ENCODE data around the gene B4GALT4. TPM values are rescaled to one million over a fixed set of nuclear protein-coding genes. Genes with fewer than 3 reads are reported as not detected.

Gene B4GALT4
- total RNA-seq, 5 donors from 2014 or later (not counting 1 experiment from before 2014, with no cell fraction given) = 14.0 to 33.7 (median 18.2) TPM

GRCh38 chr3:119205209-119205608, 35.5 kb downstream of the B4GALT4 start:
- Mint-ChIP-seq H3K27ac (peak overlapping the region; percentile 79 to 85), H3K9me3 (no peaks in the 10 kb centered on the region), H3K4me3 (peak overlapping the region in 1 of 3 donors; percentile 74), H3K36me3 (peaks cover 23% of the 10 kb centered on the region), H3K4me1 (peaks cover 46 to 63% (median 60%) of the 10 kb centered on the region in 3 donors), H3K27me3 (no peaks in the 10 kb centered on the region)
- H3K27ac ChIP-seq (ENCODE audit: low read length) = no peak overlapping the region
- CTCF ChIA-PET = interaction anchor here in 1 of 2 donors (1.0 kb wide), 1 partner anchor 36 kb away, joined by 3 read pairs; no protein-coding TSS in a partner anchor
- peaks cover 24 to 41% of the 10 kb centered on the region in 2 experiments for H3K4me1 ChIP-seq (ENCODE audit: control insufficient read depth in 1 of 2, extremely low read depth in 1 of 2, insufficient read depth in 2 of 2, low read length in 2 of 2)
- ATAC-seq (replicated peaks in 1 of 4) (peak in 1 of 4 experiments; percentile 20), DNase-seq (no peak)
- POLR2A ChIA-PET = no interaction called here
- H3K9me3 ChIP-seq = no peaks in the 10 kb centered on the region
- peaks cover 0 to 7% of the 10 kb centered on the region in 2 donors for H3K36me3 ChIP-seq (ENCODE audit: control insufficient read depth in 2 of 2, extremely low read depth in 1 of 2, insufficient read depth in 1 of 2, low read length in 1 of 2)
- 59% methylated on average over 6 of the region's 8 CpGs for WGBS (ENCODE audit: insufficient coverage)
- H3K4me3 ChIP-seq (ENCODE audit: control insufficient read depth in 1 of 2, extremely low read depth in 1 of 2, low read length in 1 of 2) = no peak overlapping the region
- H3K27me3 ChIP-seq (replicated peaks in 1 of 2; ENCODE audit: control insufficient read depth in 2 of 2, extremely low read depth in 1 of 2, insufficient read depth in 2 of 2, low read length in 1 of 2) = no peaks in the 10 kb centered on the region

- 89% methylated on average over 1 of the region's 1 CpG for WGBS (ENCODE audit: insufficient coverage)
- no peaks in the 10 kb centered on the region for H3K9me3 Mint-ChIP-seq
- Histone ChIP-seq H3K27ac (ENCODE audit: low read length) (no peak overlapping the region), H3K27me3 (replicated peaks in 1 of 2; ENCODE audit: control insufficient read depth in 2 of 2, extremely low read depth in 1 of 2, insufficient read depth in 2 of 2, low read length in 1 of 2) (peaks cover 0 to 2% of the 10 kb centered on the region in 2 experiments), H3K4me1 (ENCODE audit: control insufficient read depth in 1 of 2, extremely low read depth in 1 of 2, insufficient read depth in 2 of 2, low read length in 2 of 2) (no peaks in the 10 kb centered on the region), H3K4me3 (ENCODE audit: control insufficient read depth in 1 of 2, extremely low read depth in 1 of 2, low read length in 1 of 2) (no peak overlapping the region), H3K9me3 (no peaks in the 10 kb centered on the region), H3K36me3 (ENCODE audit: control insufficient read depth in 2 of 2, extremely low read depth in 1 of 2, insufficient read depth in 1 of 2, low read length in 1 of 2) (no peaks in the 10 kb centered on the region)
- H3K27ac Mint-ChIP-seq = no peak overlapping the region
- peaks cover 4% of the 10 kb centered on the region for H3K36me3 Mint-ChIP-seq
- CTCF ChIA-PET = interaction anchor here in 1 of 2 donors (0.8 kb wide), 1 partner anchor 45 kb away, joined by 3 read pairs; the partner anchor contains the start of gene B4GALT4
- POLR2A ChIA-PET = no interaction called here
- DNase-seq (no peak), ATAC-seq (replicated peaks in 1 of 4) (no peak)
- H3K4me3 Mint-ChIP-seq = no peak overlapping the region
- peaks cover 0 to 6% (median 0%) of the 10 kb centered on the region in 3 donors for H3K4me1 Mint-ChIP-seq
- H3K27me3 Mint-ChIP-seq = peaks cover 0 to 5% of the 10 kb centered on the region in 2 donors
Observed at GRCh38 chr3:119195911-119196310, 44.8 kb downstream of the B4GALT4 start.

GRCh38 chr3:119195151-119195476, 45.6 kb downstream of the B4GALT4 start:
- Histone ChIP-seq H3K9me3 (no peaks in the 10 kb centered on the region), H3K27ac (ENCODE audit: low read length) (no peak overlapping the region), H3K27me3 (replicated peaks in 1 of 2; ENCODE audit: control insufficient read depth in 2 of 2, extremely low read depth in 1 of 2, insufficient read depth in 2 of 2, low read length in 1 of 2) (peaks cover 0 to 2% of the 10 kb centered on the region in 2 experiments), H3K4me1 (ENCODE audit: control insufficient read depth in 1 of 2, extremely low read depth in 1 of 2, insufficient read depth in 2 of 2, low read length in 2 of 2) (no peaks in the 10 kb centered on the region), H3K36me3 (ENCODE audit: control insufficient read depth in 2 of 2, extremely low read depth in 1 of 2, insufficient read depth in 1 of 2, low read length in 1 of 2) (no peaks in the 10 kb centered on the region), H3K4me3 (ENCODE audit: control insufficient read depth in 1 of 2, extremely low read depth in 1 of 2, low read length in 1 of 2) (no peak overlapping the region)
- 100% methylated on average over 1 of the region's 1 CpG for WGBS (ENCODE audit: insufficient coverage)
- H3K27me3 Mint-ChIP-seq = peaks cover 0 to 5% of the 10 kb centered on the region in 2 donors
- H3K9me3 Mint-ChIP-seq = no peaks in the 10 kb centered on the region
- peaks cover 0 to 6% (median 0%) of the 10 kb centered on the region in 3 donors for H3K4me1 Mint-ChIP-seq
- H3K36me3 Mint-ChIP-seq = peaks cover 4% of the 10 kb centered on the region
- CTCF ChIA-PET = interaction anchor here in 1 of 2 donors (0.8 kb wide), 1 partner anchor 46 kb away, joined by 3 read pairs; the partner anchor contains the start of gene B4GALT4
- POLR2A ChIA-PET = no interaction called here
- H3K27ac Mint-ChIP-seq = no peak overlapping the region
- no peak for DNase-seq
- ATAC-seq (replicated peaks in 1 of 4) = no peak
- no peak overlapping the region for H3K4me3 Mint-ChIP-seq

- no peak overlapping the region for H3K27ac ChIP-seq (ENCODE audit: low read length)
- H3K9me3 ChIP-seq = no peaks in the 10 kb centered on the region
- H3K27me3 ChIP-seq (replicated peaks in 1 of 2; ENCODE audit: control insufficient read depth in 2 of 2, extremely low read depth in 1 of 2, insufficient read depth in 2 of 2, low read length in 1 of 2) = peaks cover 0 to 2% of the 10 kb centered on the region in 2 experiments
- H3K9me3 Mint-ChIP-seq = no peaks in the 10 kb centered on the region
- H3K27me3 Mint-ChIP-seq = peaks cover 0 to 5% of the 10 kb centered on the region in 2 donors
- WGBS (ENCODE audit: insufficient coverage) = 89% methylated on average over 5 of the region's 7 CpGs
- H3K4me1 Mint-ChIP-seq = peaks cover 0 to 6% (median 0%) of the 10 kb centered on the region in 3 donors
- no peak overlapping the region for H3K4me3 Mint-ChIP-seq
- H3K4me3 ChIP-seq (ENCODE audit: control insufficient read depth in 1 of 2, extremely low read depth in 1 of 2, low read length in 1 of 2) = no peak overlapping the region
- no peak overlapping the region for H3K27ac Mint-ChIP-seq
- H3K4me1 ChIP-seq (ENCODE audit: control insufficient read depth in 1 of 2, extremely low read depth in 1 of 2, insufficient read depth in 2 of 2, low read length in 2 of 2) = no peaks in the 10 kb centered on the region
- H3K36me3 ChIP-seq (ENCODE audit: control insufficient read depth in 2 of 2, extremely low read depth in 1 of 2, insufficient read depth in 1 of 2, low read length in 1 of 2) = no peaks in the 10 kb centered on the region
- peaks cover 4% of the 10 kb centered on the region for H3K36me3 Mint-ChIP-seq
- POLR2A ChIA-PET = no interaction called here
- DNase-seq (no peak), ATAC-seq (replicated peaks in 1 of 4) (no peak)
- CTCF ChIA-PET = no interaction called here
Observed at GRCh38 chr3:119194237-119195150, 46.2 kb downstream of the B4GALT4 start.

- no peak overlapping the region for H3K27ac Mint-ChIP-seq
- no peak overlapping the region for H3K4me3 Mint-ChIP-seq
- ATAC-seq (replicated peaks in 1 of 4) (no peak), DNase-seq (no peak)
- no peaks in the 10 kb centered on the region for H3K9me3 Mint-ChIP-seq
- WGBS (ENCODE audit: insufficient coverage) = 100% methylated on average over 1 of the region's 1 CpG
- Histone ChIP-seq H3K9me3 (no peaks in the 10 kb centered on the region), H3K36me3 (ENCODE audit: control insufficient read depth in 2 of 2, extremely low read depth in 1 of 2, insufficient read depth in 1 of 2, low read length in 1 of 2) (no peaks in the 10 kb centered on the region), H3K4me3 (ENCODE audit: control insufficient read depth in 1 of 2, extremely low read depth in 1 of 2, low read length in 1 of 2) (no peak overlapping the region), H3K27ac (ENCODE audit: low read length) (no peak overlapping the region), H3K27me3 (replicated peaks in 1 of 2; ENCODE audit: control insufficient read depth in 2 of 2, extremely low read depth in 1 of 2, insufficient read depth in 2 of 2, low read length in 1 of 2) (peaks cover 0 to 2% of the 10 kb centered on the region in 2 experiments), H3K4me1 (ENCODE audit: control insufficient read depth in 1 of 2, extremely low read depth in 1 of 2, insufficient read depth in 2 of 2, low read length in 2 of 2) (no peaks in the 10 kb centered on the region)
- peaks cover 0 to 6% (median 0%) of the 10 kb centered on the region in 3 donors for H3K4me1 Mint-ChIP-seq
- H3K27me3 Mint-ChIP-seq = peaks cover 0 to 5% of the 10 kb centered on the region in 2 donors
- ChIA-PET POLR2A (no interaction called here), CTCF (no interaction called here)
- no peaks in the 10 kb centered on the region for H3K36me3 Mint-ChIP-seq
Observed at GRCh38 chr3:119191800-119192199, 48.9 kb downstream of the B4GALT4 start.

GRCh38 chr3:119187266-119187665, 53.4 kb downstream of the B4GALT4 start:
- Mint-ChIP-seq H3K27me3 (no peaks in the 10 kb centered on the region), H3K36me3 (no peaks in the 10 kb centered on the region), H3K4me3 (no peak overlapping the region), H3K27ac (no peak overlapping the region), H3K9me3 (no peaks in the 10 kb centered on the region), H3K4me1 (no peaks in the 10 kb centered on the region)
- ATAC-seq (replicated peaks in 1 of 4) = no peak
- Histone ChIP-seq H3K36me3 (ENCODE audit: control insufficient read depth in 2 of 2, extremely low read depth in 1 of 2, insufficient read depth in 1 of 2, low read length in 1 of 2) (no peaks in the 10 kb centered on the region), H3K27ac (ENCODE audit: low read length) (no peak overlapping the region), H3K27me3 (replicated peaks in 1 of 2; ENCODE audit: control insufficient read depth in 2 of 2, extremely low read depth in 1 of 2, insufficient read depth in 2 of 2, low read length in 1 of 2) (no peaks in the 10 kb centered on the region), H3K4me1 (ENCODE audit: control insufficient read depth in 1 of 2, extremely low read depth in 1 of 2, insufficient read depth in 2 of 2, low read length in 2 of 2) (no peaks in the 10 kb centered on the region), H3K4me3 (ENCODE audit: control insufficient read depth in 1 of 2, extremely low read depth in 1 of 2, low read length in 1 of 2) (no peak overlapping the region), H3K9me3 (no peaks in the 10 kb centered on the region)
- CTCF ChIA-PET = no interaction called here
- POLR2A ChIA-PET = no interaction called here
- DNase-seq = no peak

All from T-cell (primary cell).